Measurements from ENCODE around the gene ARL5C.
A peak's percentile ranks its signal among the peaks of the same experiment; 100 is the strongest.

DNA sequence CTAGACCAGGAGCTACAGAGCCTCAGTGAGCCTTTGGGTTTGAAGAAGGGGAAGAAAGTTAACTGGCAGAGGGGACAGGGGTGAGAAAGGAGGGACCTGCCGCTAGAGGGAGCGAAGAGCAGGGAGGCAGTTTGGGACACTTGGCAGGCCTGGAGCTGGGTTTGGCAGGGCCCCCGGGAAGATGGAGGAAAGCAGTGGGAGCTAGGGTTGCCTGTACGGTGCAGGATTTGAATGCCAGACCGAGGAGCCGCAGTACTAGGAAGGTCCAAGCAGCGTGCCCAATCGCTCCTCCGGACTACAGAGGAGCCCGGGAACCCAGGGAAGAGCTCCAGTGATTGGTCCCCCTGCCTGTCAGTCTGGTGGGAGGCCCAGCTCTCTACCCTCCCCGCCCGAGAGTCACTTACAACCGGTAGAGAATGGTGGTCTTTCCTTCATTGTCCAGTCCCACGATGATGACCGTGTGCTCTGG lies 1.3 kb downstream of the ARL5C start:
- TF ChIP-seq, protein P1, sequence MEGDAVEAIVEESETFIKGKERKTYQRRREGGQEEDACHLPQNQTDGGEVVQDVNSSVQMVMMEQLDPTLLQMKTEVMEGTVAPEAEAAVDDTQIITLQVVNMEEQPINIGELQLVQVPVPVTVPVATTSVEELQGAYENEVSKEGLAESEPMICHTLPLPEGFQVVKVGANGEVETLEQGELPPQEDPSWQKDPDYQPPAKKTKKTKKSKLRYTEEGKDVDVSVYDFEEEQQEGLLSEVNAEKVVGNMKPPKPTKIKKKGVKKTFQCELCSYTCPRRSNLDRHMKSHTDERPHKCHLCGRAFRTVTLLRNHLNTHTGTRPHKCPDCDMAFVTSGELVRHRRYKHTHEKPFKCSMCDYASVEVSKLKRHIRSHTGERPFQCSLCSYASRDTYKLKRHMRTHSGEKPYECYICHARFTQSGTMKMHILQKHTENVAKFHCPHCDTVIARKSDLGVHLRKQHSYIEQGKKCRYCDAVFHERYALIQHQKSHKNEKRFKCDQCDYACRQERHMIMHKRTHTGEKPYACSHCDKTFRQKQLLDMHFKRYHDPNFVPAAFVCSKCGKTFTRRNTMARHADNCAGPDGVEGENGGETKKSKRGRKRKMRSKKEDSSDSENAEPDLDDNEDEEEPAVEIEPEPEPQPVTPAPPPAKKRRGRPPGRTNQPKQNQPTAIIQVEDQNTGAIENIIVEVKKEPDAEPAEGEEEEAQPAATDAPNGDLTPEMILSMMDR (IDR thresholded peaks at IDR 0.05; ENCODE audit: low read depth, low read length, poor library complexity, severe bottlenecking), result peak; percentile 98
- TF ChIP-seq EZH2phosphoT487 (IDR thresholded peaks at IDR 0.05; ENCODE audit: borderline replicate concordance, low read length), result no peak

All from DOHH2 (cell line).